ENCODE measurements around the gene HERC6. TPM values are rescaled to one million over a fixed set of nuclear protein-coding genes. Genes with fewer than 3 reads are reported as not detected.

Gene HERC6
- total and polyA plus RNA-seq, 2 of the 8 experiments (the other 6 are each of a cell fraction or from before 2014, with no cell fraction given) = 3.7 to 3.8 TPM

- H3K23ac ChIP-seq (ENCODE audit: insufficient read length) = no peak overlapping the region
- H2BK5ac ChIP-seq (ENCODE audit: low read depth, low read length) = no peak overlapping the region
- H4K8ac ChIP-seq (ENCODE audit: extremely low read depth, insufficient read depth, low read length) = no peak overlapping the region
- H3K36me3 ChIP-seq (ENCODE audit: control insufficient read depth in 2 of 4, insufficient read depth in 4 of 4, low read length in 3 of 4) = no peaks in the 10 kb centered on the region
- no peak overlapping the region for H3K14ac ChIP-seq (ENCODE audit: insufficient read length)
- no peak overlapping the region for H3K27ac ChIP-seq (ENCODE audit: low read depth, low read length)
- peaks cover 2 to 7% of the 10 kb centered on the region in 2 experiments; a peak in 3 of 4 replicates for H3K9me3 ChIP-seq (ENCODE audit: insufficient read depth in 2 of 2, low read depth in 1 of 2, low read length in 1 of 2)
- H2BK120ac ChIP-seq (replicated peaks; ENCODE audit: low read depth, low read length) = no peak overlapping the region
- no peak overlapping the region for H3K4ac ChIP-seq (replicated peaks; ENCODE audit: insufficient read length, low read depth, low read length)
- H2BK15ac ChIP-seq (ENCODE audit: low read length) = no peak overlapping the region
- DNase-seq (ENCODE audit: low read depth in 1 of 2, low spot score in 2 of 2) (peak in 1 of 2 experiments; percentile 32), FAIRE-seq (no peak)
- no peaks in the 10 kb centered on the region for H3K79me2 ChIP-seq (ENCODE audit: control insufficient read depth in 1 of 2, insufficient read depth in 2 of 2, low read length in 2 of 2)
- no peak overlapping the region for H2AK5ac ChIP-seq (ENCODE audit: low read depth, low read length)
- H3K27me3 ChIP-seq (replicated peaks in 1 of 4; ENCODE audit: control insufficient read depth in 3 of 4, extremely low read depth in 1 of 4, insufficient read depth in 3 of 4, low read length in 3 of 4) = no peaks in the 10 kb centered on the region
- no peak overlapping the region for H4K91ac ChIP-seq (replicated peaks; ENCODE audit: insufficient read length, low read length)
- H3K18ac ChIP-seq (ENCODE audit: extremely low read depth, low read length) = no peak overlapping the region
- H4K20me1 ChIP-seq (replicated peaks in 1 of 2; ENCODE audit: control insufficient read depth in 1 of 2, insufficient read depth in 2 of 2, low read length in 2 of 2) = no peaks in the 10 kb centered on the region
- H3K4me1 ChIP-seq (replicated peaks in 1 of 4; ENCODE audit: control insufficient read depth in 3 of 4, insufficient read depth in 4 of 4, low read length in 3 of 4) = no peaks in the 10 kb centered on the region; a peak in 1 of 7 replicates
- H3K23me2 ChIP-seq (ENCODE audit: low read depth, low read length) = no peaks in the 10 kb centered on the region
- no peak overlapping the region for H4K5ac ChIP-seq (ENCODE audit: insufficient read length, low read depth, low read length)
- H2BK12ac ChIP-seq (ENCODE audit: low read depth, low read length) = no peak overlapping the region
- no peak overlapping the region for H3K4me2 ChIP-seq (ENCODE audit: insufficient read depth in 1 of 2, low read depth in 2 of 2, low read length in 2 of 2)
- no peak overlapping the region for H3K9ac ChIP-seq (replicated peaks in 1 of 4; ENCODE audit: extremely low read depth in 1 of 4, low read depth in 3 of 4, low read length in 3 of 4)
- TF ChIP-seq TBP (IDR thresholded peaks at IDR 0.05; ENCODE audit: low read depth, low read length) (no peak), MAX (IDR thresholded peaks at IDR 0.05) (no peak), EP300 (IDR thresholded peaks at IDR 0.05; ENCODE audit: borderline replicate concordance in 1 of 2, low read depth in 2 of 2, low read length in 2 of 2) (no peak), HDAC6 (IDR thresholded peaks at IDR 0.05; ENCODE audit: low read depth, low read length) (no peak), SP4 (IDR thresholded peaks at IDR 0.05; ENCODE audit: low read length) (no peak), FOSL1 (IDR thresholded peaks at IDR 0.05; ENCODE audit: insufficient read depth, low read depth, low read length) (no peak), SAP30 (IDR thresholded peaks at IDR 0.05; ENCODE audit: insufficient read depth, insufficient replicate concordance, low read length) (no peak), KDM5A (IDR thresholded peaks at IDR 0.05; ENCODE audit: low read length) (no peak), BACH1 (IDR thresholded peaks at IDR 0.05; ENCODE audit: low read length) (no peak)
- H3K56ac ChIP-seq (replicated peaks; ENCODE audit: insufficient read length, low read depth, low read length) = no peak overlapping the region
- CTCF ChIA-PET (ENCODE audit: partially characterized antibody) = interaction anchor here (2.2 kb wide), 1 partner anchor 10 kb away, joined by 13 read pairs; no protein-coding TSS in a partner anchor
- no peak overlapping the region for H3K4me3 ChIP-seq (ENCODE audit: extremely low read depth in 1 of 4, insufficient read depth in 2 of 4, low read depth in 3 of 4, low read length in 4 of 4)
- no peak overlapping the region for H2AFZ ChIP-seq (ENCODE audit: low read length)
- POLR2A ChIA-PET (ENCODE audit: partially characterized antibody) = no interaction called here
- no peak overlapping the region for H2BK20ac ChIP-seq (ENCODE audit: low read length)
- no peaks in the 10 kb centered on the region for H3K79me1 ChIP-seq (ENCODE audit: low read depth, low read length)
- WGBS, 2 experiments (ENCODE audit: extremely low coverage in 1 of 2, insufficient coverage in 1 of 2, insufficient read length in 1 of 2, insufficient replicate concordance in 2 of 2, low coverage in 1 of 2, low lambda C conversion rate in 2 of 2, missing lambda C conversion rate in 1 of 2) = 89% methylated on average over 10 of the region's 10 CpGs; no CpG with 5 or more reads in 1 of the 2 experiments
Observed at GRCh38 chr4:88359558-88359957, 19.1 kb upstream of the HERC6 start.

All from H1 (cell line).